Measurements from ENCODE around the gene IL10. TPM values are rescaled to one million over a fixed set of nuclear protein-coding genes. Genes with fewer than 3 reads are reported as not detected.
A peak's percentile ranks its signal among the peaks of the same experiment; 100 is the strongest.

The IL10 gene
- total RNA-seq, 4 donors from 2014 or later = 0.78 to 4.8 (median 1.1) TPM; not detected in 1

- H3K27me3 ChIP-seq = no peaks in the 10 kb centered on the region
- H3K27ac ChIP-seq = no peak overlapping the region
- TF ChIP-seq EP300 (IDR thresholded peaks at IDR 0.05) (no peak), POLR2A (IDR thresholded peaks at IDR 0.05) (no peak), CTCF (IDR thresholded peaks at IDR 0.05) (no peak)
- H3K9me3 ChIP-seq = no peaks in the 10 kb centered on the region
- H3K4me3 ChIP-seq = no peak overlapping the region
- H3K36me3 ChIP-seq = peaks cover 4 to 57% (median 44%) of the 10 kb centered on the region in 3 donors
- no peak for DNase-seq (ENCODE audit: low spot score in 2 of 2)
- 94 to 96% methylated on average over 5 to 6 of the region's 6 CpGs for WGBS, 2 donors
- peaks cover 0 to 24% (median 11%) of the 10 kb centered on the region in 4 donors for H3K4me1 ChIP-seq
Measured at GRCh38 chr1:206729050-206729449, 43.2 kb downstream of the IL10 start.

- DNase-seq (ENCODE audit: low spot score in 2 of 2) = no peak
- Histone ChIP-seq H3K4me1 (peaks cover 0 to 28% (median 13%) of the 10 kb centered on the region in 4 donors), H3K36me3 (peaks cover 4 to 53% (median 44%) of the 10 kb centered on the region in 3 donors), H3K27me3 (no peaks in the 10 kb centered on the region), H3K9me3 (no peaks in the 10 kb centered on the region), H3K4me3 (no peak overlapping the region), H3K27ac (no peak overlapping the region)
- WGBS, 2 donors = 88 to 91% methylated on average over 9 of the region's 9 CpGs
- TF ChIP-seq EP300 (IDR thresholded peaks at IDR 0.05) = no peak
- no peak for TF ChIP-seq CTCF (IDR thresholded peaks at IDR 0.05)
- no peak for TF ChIP-seq POLR2A (IDR thresholded peaks at IDR 0.05)
Measured at GRCh38 chr1:206728697-206728987, 43.7 kb downstream of the IL10 start.

GRCh38 chr1:206727981-206728696, 44.2 kb downstream of the IL10 start:
- DNase-seq (ENCODE audit: low spot score in 2 of 2) = no peak
- H3K27ac ChIP-seq = no peak overlapping the region
- TF ChIP-seq EP300 (IDR thresholded peaks at IDR 0.05) = no peak
- TF ChIP-seq CTCF (IDR thresholded peaks at IDR 0.05) = no peak
- no peak for TF ChIP-seq POLR2A (IDR thresholded peaks at IDR 0.05)
- 85 to 86% methylated on average over 8 of the region's 8 CpGs for WGBS, 2 donors
- H3K9me3 ChIP-seq = no peaks in the 10 kb centered on the region
- no peaks in the 10 kb centered on the region for H3K27me3 ChIP-seq
- H3K4me3 ChIP-seq = no peak overlapping the region
- peaks cover 0 to 33% (median 13%) of the 10 kb centered on the region in 4 donors for H3K4me1 ChIP-seq
- H3K36me3 ChIP-seq = peaks cover 4 to 48% (median 44%) of the 10 kb centered on the region in 3 donors

- Histone ChIP-seq H3K27ac (no peak overlapping the region), H3K9me3 (no peaks in the 10 kb centered on the region), H3K36me3 (peaks cover 0 to 20% (median 18%) of the 10 kb centered on the region in 3 donors), H3K4me1 (peaks cover 0 to 51% (median 15%) of the 10 kb centered on the region in 4 donors), H3K4me3 (no peak overlapping the region), H3K27me3 (no peaks in the 10 kb centered on the region)
- DNase-seq (ENCODE audit: low spot score in 2 of 2) = no peak
- TF ChIP-seq POLR2A (IDR thresholded peaks at IDR 0.05) = no peak
- TF ChIP-seq EP300 (IDR thresholded peaks at IDR 0.05) = no peak
- peak in 2 of 5 experiments; percentile 27 to 34 for TF ChIP-seq CTCF (IDR thresholded peaks at IDR 0.05)
- WGBS, 2 donors = 68 to 69% methylated on average over 9 of the region's 9 CpGs
Measured at GRCh38 chr1:206725109-206725963, 47.0 kb downstream of the IL10 start.

Data from tibial nerve (tissue), 4 donors.